ENCODE measurements around the gene ZNF500.

ZNF500 gene

DNA sequence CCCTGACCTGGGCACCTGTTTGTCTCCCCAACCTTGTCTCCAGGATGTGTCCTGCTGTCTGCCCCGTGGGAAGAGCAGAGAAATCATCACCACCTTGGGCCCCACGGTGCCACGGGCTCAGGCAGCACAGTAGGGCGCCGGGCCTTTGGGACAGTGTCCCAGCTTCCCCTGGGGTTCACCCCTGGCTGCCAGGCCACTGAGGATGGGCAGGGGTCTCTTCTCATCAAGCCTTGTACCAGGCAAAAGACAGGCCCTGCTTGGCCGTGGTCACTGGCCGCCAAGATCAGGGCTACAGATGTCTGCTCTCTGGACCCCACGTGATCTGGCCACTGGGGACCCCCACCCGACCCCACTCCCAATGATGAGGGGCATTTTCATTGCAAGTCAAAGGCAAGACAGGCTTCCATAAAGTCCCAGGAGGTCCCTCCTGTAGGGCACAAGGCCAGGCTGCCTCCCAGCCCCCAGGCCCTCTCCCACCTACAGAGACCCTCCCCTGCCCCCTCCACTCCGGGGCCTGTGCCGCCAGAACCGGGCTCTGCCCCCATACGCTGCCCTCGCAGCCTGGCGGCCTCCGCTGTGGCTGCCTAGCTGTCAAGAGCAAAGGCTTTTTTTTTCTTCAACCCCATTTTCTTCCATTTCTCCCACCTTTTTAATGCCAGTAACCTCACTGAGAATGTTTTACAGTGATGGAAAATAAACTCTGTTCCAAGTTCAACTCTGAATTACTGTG, 18.1 kb downstream of the ZNF500 start:
- Histone ChIP-seq H4K20me1 (ENCODE audit: insufficient read depth, low read length) (no peaks in the 10 kb centered on the region), H3K9me2 (ENCODE audit: low read depth, low read length) (no peaks in the 10 kb centered on the region), H3K9me3 (ENCODE audit: low read length) (no peaks in the 10 kb centered on the region), H3K27ac (ENCODE audit: low read depth, low read length, poor library complexity, severe bottlenecking) (no peak overlapping the region), H3K4me2 (ENCODE audit: low read length) (no peak overlapping the region), H3K27me3 (ENCODE audit: insufficient read depth, low read length) (no peaks in the 10 kb centered on the region), H3K79me2 (ENCODE audit: insufficient read depth, low read length) (no peaks in the 10 kb centered on the region), H3K9ac (ENCODE audit: low read length) (no peak overlapping the region), H2AFZ (ENCODE audit: low read length) (no peak overlapping the region), H3K4me3 (ENCODE audit: low read depth, low read length, poor library complexity, severe bottlenecking) (no peak overlapping the region), H3K36me3 (ENCODE audit: insufficient read depth, low read length) (peaks cover 41% of the 10 kb centered on the region), H3F3A (ENCODE audit: insufficient read depth, low read length) (no peaks in the 10 kb centered on the region), H3K4me1 (ENCODE audit: insufficient read depth, low read length, severe bottlenecking) (peaks cover 7% of the 10 kb centered on the region)
- no peak for TF ChIP-seq EZH2 (IDR thresholded peaks at IDR 0.05; ENCODE audit: borderline replicate concordance, low read length)
- TF ChIP-seq, protein P1, sequence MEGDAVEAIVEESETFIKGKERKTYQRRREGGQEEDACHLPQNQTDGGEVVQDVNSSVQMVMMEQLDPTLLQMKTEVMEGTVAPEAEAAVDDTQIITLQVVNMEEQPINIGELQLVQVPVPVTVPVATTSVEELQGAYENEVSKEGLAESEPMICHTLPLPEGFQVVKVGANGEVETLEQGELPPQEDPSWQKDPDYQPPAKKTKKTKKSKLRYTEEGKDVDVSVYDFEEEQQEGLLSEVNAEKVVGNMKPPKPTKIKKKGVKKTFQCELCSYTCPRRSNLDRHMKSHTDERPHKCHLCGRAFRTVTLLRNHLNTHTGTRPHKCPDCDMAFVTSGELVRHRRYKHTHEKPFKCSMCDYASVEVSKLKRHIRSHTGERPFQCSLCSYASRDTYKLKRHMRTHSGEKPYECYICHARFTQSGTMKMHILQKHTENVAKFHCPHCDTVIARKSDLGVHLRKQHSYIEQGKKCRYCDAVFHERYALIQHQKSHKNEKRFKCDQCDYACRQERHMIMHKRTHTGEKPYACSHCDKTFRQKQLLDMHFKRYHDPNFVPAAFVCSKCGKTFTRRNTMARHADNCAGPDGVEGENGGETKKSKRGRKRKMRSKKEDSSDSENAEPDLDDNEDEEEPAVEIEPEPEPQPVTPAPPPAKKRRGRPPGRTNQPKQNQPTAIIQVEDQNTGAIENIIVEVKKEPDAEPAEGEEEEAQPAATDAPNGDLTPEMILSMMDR (IDR thresholded peaks at IDR 0.05; ENCODE audit: low read length) = no peak

DNA sequence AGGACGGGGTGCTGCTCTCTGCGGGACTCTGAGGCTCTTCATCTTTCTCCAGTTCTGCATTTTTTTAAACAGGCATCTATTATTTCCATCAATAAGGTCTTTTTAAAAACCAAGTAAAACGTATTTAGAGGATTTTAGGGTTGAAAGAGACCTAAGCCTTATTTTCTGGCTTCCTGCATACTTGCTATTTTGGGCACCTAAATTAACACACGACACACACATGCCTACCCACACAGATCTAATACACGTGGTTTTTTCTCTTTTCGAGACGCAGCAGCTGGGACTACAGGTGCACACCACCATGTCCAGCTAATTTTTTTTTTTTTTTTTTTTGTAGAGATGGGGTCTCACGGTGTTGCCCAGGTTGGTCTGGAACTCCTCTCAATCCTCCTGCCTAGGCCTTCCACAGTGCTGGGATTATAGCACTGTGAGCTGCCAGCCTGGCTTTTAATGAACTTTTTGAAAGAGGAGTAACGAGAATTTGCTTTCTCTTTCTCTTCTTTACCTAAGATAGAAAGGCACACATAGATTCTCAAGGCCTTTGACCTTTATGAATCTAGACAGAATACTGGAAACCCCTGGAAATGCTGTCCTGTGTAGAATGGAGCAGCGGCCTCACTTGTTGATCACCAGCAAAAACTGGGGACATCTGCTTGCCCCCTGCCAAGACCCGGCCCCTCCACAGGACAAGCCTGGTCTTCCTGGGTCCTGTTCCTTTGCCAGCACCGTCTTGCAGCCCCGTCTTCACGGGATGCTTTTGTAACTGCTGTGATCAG, 18.9 kb downstream of the ZNF500 start:
- Histone ChIP-seq H3K4me3 (ENCODE audit: low read depth, low read length, poor library complexity, severe bottlenecking) (no peak overlapping the region), H3K9me2 (ENCODE audit: low read depth, low read length) (no peaks in the 10 kb centered on the region), H3K27ac (ENCODE audit: low read depth, low read length, poor library complexity, severe bottlenecking) (no peak overlapping the region), H3K9me3 (ENCODE audit: low read length) (no peaks in the 10 kb centered on the region), H3K4me1 (ENCODE audit: insufficient read depth, low read length, severe bottlenecking) (peaks cover 14% of the 10 kb centered on the region), H3K36me3 (ENCODE audit: insufficient read depth, low read length) (peaks cover 34% of the 10 kb centered on the region), H4K20me1 (ENCODE audit: insufficient read depth, low read length) (no peaks in the 10 kb centered on the region), H3K27me3 (ENCODE audit: insufficient read depth, low read length) (no peaks in the 10 kb centered on the region), H2AFZ (ENCODE audit: low read length) (no peak overlapping the region), H3K9ac (ENCODE audit: low read length) (no peak overlapping the region), H3F3A (ENCODE audit: insufficient read depth, low read length) (no peaks in the 10 kb centered on the region), H3K79me2 (ENCODE audit: insufficient read depth, low read length) (no peaks in the 10 kb centered on the region), H3K4me2 (ENCODE audit: low read length) (no peak overlapping the region)
- TF ChIP-seq, protein P1 (IDR thresholded peaks at IDR 0.05; ENCODE audit: low read length) = no peak
- TF ChIP-seq EZH2 (IDR thresholded peaks at IDR 0.05; ENCODE audit: borderline replicate concordance, low read length) = no peak

DNA sequence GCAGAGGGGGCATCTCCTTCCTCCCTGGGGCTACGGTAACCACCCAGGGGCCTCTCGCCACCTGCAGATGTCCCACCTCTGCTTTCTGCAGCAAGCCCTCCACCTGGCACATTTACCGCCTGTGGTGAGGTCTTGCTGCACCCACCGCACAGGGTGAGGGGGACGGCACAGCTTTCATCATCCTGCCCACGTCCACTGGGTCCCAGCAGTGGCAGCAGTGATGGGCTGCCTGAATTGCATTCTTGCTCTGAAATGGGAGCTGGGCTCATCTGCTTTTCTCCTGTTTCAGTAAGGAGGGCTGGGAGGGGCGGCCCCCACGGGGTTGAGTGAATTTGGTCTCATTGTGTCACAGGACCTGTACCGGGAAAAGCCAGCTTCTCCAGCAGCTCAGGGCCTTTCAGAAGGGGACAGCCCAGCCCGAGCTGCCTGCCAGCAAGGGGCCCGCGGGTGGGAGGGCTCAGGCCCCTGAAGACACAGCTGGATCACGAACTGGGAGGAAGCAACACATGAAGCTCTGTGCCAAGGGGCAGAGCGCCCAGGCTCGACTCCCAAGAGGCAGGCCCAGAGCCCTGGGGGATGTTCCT, 19.9 kb downstream of the ZNF500 start:
- H3K4me1 ChIP-seq (ENCODE audit: insufficient read depth, low read length, severe bottlenecking) = peaks cover 19% of the 10 kb centered on the region
- H2AFZ ChIP-seq (ENCODE audit: low read length) = no peak overlapping the region
- H3K4me3 ChIP-seq (ENCODE audit: low read depth, low read length, poor library complexity, severe bottlenecking) = no peak overlapping the region
- H3K36me3 ChIP-seq (ENCODE audit: insufficient read depth, low read length) = peaks cover 24% of the 10 kb centered on the region
- no peaks in the 10 kb centered on the region for H3K27me3 ChIP-seq (ENCODE audit: insufficient read depth, low read length)
- H4K20me1 ChIP-seq (ENCODE audit: insufficient read depth, low read length) = no peaks in the 10 kb centered on the region
- H3K9me2 ChIP-seq (ENCODE audit: low read depth, low read length) = no peaks in the 10 kb centered on the region
- no peak overlapping the region for H3K27ac ChIP-seq (ENCODE audit: low read depth, low read length, poor library complexity, severe bottlenecking)
- no peaks in the 10 kb centered on the region for H3K79me2 ChIP-seq (ENCODE audit: insufficient read depth, low read length)
- TF ChIP-seq, protein P1 (IDR thresholded peaks at IDR 0.05; ENCODE audit: low read length) = no peak
- no peak for TF ChIP-seq EZH2 (IDR thresholded peaks at IDR 0.05; ENCODE audit: borderline replicate concordance, low read length)
- H3K9ac ChIP-seq (ENCODE audit: low read length) = no peak overlapping the region
- H3K9me3 ChIP-seq (ENCODE audit: low read length) = no peaks in the 10 kb centered on the region
- no peak overlapping the region for H3K4me2 ChIP-seq (ENCODE audit: low read length)
- H3F3A ChIP-seq (ENCODE audit: insufficient read depth, low read length) = no peaks in the 10 kb centered on the region
